ENCODE measurements around the gene PGP. TPM values are rescaled to one million over a fixed set of nuclear protein-coding genes. Genes with fewer than 3 reads are reported as not detected.
A peak's percentile ranks its signal among the peaks of the same experiment; 100 is the strongest.

PGP gene
- total RNA-seq, 4 donors from 2014 or later = 21.7 to 25.6 (median 23.1) TPM

DNA sequence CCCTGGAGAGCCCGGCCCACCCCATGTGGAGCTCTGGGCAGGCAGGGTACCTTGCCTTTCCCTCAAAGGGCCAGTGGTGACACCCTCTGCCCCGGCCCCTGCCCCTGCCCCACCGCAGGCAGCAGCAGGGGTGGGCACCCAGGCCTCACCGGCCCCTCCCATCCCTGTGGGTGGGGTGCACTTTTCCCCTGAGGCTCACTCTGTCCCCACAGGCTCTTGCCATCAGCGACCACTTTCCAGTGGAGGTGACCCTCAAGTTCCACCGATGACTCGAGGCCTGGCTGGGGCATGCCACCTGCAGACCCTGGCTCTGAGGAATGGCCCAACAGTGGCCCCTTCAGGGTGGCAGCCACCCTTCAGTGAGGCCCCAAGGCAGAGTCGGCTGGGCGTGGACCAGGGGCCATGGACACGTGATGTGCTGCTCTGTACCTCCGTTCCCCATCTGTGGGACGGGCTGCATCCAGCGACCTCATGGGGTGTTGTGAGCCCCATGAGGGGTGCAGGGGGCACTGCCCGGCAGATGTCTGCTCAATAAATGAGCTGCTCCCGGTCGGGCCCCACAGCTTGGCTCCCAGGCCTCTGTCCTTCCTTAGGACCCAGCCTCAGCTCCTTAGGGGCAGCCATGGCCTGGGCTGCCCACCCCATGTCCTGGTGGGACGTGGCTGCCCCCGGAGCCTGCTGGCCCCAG is 23.7 kb upstream of the PGP start:
- Histone ChIP-seq H3K4me1 (peaks cover 5 to 28% (median 14%) of the 10 kb centered on the region in 4 donors), H3K27ac (no peak overlapping the region), H3K9me3 (no peaks in the 10 kb centered on the region), H3K27me3 (peaks cover 0 to 19% of the 10 kb centered on the region in 2 donors), H3K4me3 (no peak overlapping the region), H3K36me3 (peaks cover 0 to 50% (median 0%) of the 10 kb centered on the region in 3 donors)
- TF ChIP-seq CTCF (IDR thresholded peaks at IDR 0.05) = no peak
- TF ChIP-seq POLR2A (IDR thresholded peaks at IDR 0.05) = no peak
- no peak for DNase-seq

DNA sequence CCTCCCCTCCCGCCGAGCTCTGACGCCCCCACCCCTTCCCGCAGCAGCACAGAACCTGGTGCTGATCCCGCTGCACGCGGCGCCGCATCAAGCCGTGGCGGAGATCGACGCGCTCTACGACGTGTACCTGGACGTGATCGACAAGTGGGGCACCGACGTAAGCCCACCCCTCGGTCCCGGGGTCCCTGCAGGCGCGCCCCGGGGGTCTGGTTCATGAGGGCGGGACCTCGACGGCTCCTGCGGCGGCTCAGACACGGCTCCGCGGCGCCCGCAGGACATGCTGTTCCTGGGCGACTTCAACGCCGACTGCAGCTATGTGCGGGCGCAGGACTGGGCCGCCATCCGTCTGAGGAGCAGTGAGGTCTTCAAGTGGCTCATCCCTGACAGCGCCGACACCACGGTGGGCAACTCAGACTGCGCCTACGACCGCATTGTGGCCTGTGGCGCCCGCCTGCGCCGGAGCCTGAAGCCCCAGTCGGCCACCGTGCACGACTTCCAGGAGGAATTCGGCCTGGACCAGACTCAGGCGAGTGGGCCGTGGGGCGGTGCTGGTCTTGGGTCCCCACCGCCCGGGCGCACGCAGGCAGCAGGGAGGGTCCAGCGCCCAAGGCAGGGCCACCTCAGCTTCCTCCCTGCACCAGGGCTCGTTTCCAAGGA is 23.0 kb upstream of the PGP start:
- no peak for DNase-seq
- Histone ChIP-seq H3K36me3 (peaks cover 0 to 50% (median 0%) of the 10 kb centered on the region in 3 donors), H3K9me3 (no peaks in the 10 kb centered on the region), H3K4me1 (peaks cover 5 to 28% (median 14%) of the 10 kb centered on the region in 4 donors), H3K27me3 (peaks cover 0 to 19% of the 10 kb centered on the region in 2 donors), H3K27ac (no peak overlapping the region), H3K4me3 (no peak overlapping the region)
- TF ChIP-seq CTCF (IDR thresholded peaks at IDR 0.05) (no peak), POLR2A (IDR thresholded peaks at IDR 0.05) (no peak)

DNA sequence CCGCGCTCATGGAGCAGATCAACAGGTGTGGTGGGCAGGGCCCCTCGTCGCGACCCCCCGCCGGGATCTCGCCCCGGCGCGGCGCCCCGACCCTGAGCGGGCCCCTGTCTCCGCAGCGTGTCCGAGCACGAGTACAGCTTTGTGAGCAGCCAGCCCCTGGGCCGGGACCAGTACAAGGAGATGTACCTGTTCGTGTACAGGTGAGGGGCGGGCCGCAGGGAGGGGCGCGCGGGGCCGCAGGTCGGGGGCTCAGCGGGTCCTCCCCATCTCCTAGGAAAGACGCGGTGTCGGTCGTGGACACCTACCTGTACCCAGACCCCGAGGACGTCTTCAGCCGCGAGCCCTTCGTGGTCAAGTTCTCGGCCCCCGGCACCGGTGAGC is 22.5 kb upstream of the PGP start:
- Histone ChIP-seq H3K4me3 (peak overlapping the region in 2 of 4 donors; percentile 19 to 26), H3K4me1 (peaks cover 5 to 28% (median 14%) of the 10 kb centered on the region in 4 donors), H3K27me3 (peaks cover 0 to 19% of the 10 kb centered on the region in 2 donors), H3K9me3 (no peaks in the 10 kb centered on the region), H3K36me3 (peaks cover 0 to 50% (median 0%) of the 10 kb centered on the region in 3 donors), H3K27ac (no peak overlapping the region)
- TF ChIP-seq POLR2A (IDR thresholded peaks at IDR 0.05) (no peak), CTCF (IDR thresholded peaks at IDR 0.05) (no peak)
- DNase-seq = no peak

- H3K4me3 ChIP-seq = peak within 1 kb of the TSS in 2 of 4 donors; percentile 19 to 26
- no peak for DNase-seq
- no peak within 1 kb of the TSS for H3K27ac ChIP-seq
- peaks cover 0 to 19% of the 10 kb centered on the region in 2 donors for H3K27me3 ChIP-seq
- H3K9me3 ChIP-seq = no peaks in the 10 kb centered on the region
- H3K36me3 ChIP-seq = peaks cover 0 to 50% (median 0%) of the 10 kb centered on the region in 3 donors
- no peak for TF ChIP-seq CTCF (IDR thresholded peaks at IDR 0.05)
- TF ChIP-seq POLR2A (IDR thresholded peaks at IDR 0.05) = no peak
- H3K4me1 ChIP-seq = peaks cover 5 to 28% (median 14%) of the 10 kb centered on the region in 4 donors
Observed at GRCh38 chr16:2236337-2237101, 21.9 kb upstream of the PGP start, which contains the start of gene DNASE1L2. DNASE1L2 (plus strand) TSS chr16:2236444; CDS start chr16:2236817, 373 bp downstream.

DNA sequence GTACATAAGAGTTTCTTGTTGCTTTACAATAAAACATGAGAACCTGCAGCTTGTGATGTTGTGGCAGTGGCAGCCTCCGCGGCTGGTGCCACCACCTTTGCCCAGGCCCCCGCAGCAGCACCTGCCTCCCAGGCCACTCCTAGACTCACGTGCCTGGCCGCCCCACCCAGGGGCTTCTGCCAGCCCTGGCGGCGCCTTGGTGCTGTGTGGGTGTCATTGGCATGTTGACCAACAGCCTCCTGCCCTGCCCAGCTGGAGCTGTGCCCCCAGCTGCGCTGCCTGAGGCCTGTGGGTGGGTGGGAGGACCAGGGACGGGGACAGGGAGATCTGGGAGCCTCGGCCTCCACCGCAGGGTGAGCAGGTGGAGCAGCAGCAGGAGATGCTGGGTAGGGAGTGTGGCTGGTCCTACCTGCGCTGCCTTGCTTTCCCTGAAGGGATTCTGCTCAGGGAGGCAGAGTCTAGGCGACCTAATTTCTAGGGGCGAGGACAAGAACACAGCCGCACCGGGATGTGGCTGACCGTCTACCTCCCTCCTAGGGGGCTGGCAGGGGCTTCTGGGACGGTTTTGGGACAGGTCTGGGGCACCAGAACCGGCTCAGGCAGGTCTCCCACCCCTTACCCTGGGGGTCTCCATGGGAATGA is 21.2 kb upstream of the PGP start:
- H3K4me3 ChIP-seq = no peak overlapping the region
- H3K9me3 ChIP-seq = no peaks in the 10 kb centered on the region
- TF ChIP-seq POLR2A (IDR thresholded peaks at IDR 0.05) = no peak
- peaks cover 0 to 52% (median 0%) of the 10 kb centered on the region in 3 donors for H3K36me3 ChIP-seq
- H3K27me3 ChIP-seq = peaks cover 0 to 19% of the 10 kb centered on the region in 2 donors
- H3K4me1 ChIP-seq = peaks cover 5 to 28% (median 14%) of the 10 kb centered on the region in 4 donors
- DNase-seq = no peak
- H3K27ac ChIP-seq = no peak overlapping the region

Data from Peyer's patch (tissue), 4 donors.